Measurements from ENCODE around the gene CD19.
"Not testable (repeated sequence)": the region's sequence is repeated elsewhere in the genome, so short reads cannot be mapped to it uniquely, and the experiment has no call there.

DNA sequence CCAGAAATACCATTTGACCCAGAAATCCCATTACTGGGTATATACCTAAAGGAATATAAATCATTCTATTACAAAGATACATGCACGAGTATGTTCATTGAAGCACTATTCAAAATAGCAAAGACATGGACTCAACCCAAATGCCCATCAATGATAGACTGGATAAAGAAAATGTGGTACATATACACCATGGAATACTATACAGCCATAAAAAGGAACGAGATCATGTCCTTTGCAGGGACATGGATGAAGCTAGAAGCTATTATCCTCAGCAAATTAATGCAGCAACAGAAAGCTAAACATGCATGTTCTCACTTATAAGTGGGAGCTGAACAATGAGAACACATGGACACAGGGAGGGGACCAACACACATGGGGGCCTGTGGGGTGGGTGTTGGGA is 5.5 kb upstream of the CD19 start:
- TF ChIP-seq POLR2A (IDR thresholded peaks at IDR 0.05; ENCODE audit: low read length); GATA1 (IDR thresholded peaks at IDR 0.05; ENCODE audit: low read depth, low read length): not testable (repeated sequence)

Data from erythroblast (primary cell).